Stimulated activated CD4-positive, alpha-beta T cell treated with anti-CD3 and anti-CD28 coated beads, Interleukin-15, amount 100 ng/mL, for 48 hours (primary cell): ENCODE data around the gene EFEMP2.
A peak's percentile ranks its signal among the peaks of the same experiment; 100 is the strongest.

ENCODE experiments used
- DNase-seq, 2 donors: peaks; one replicate each; pipeline ENCODE4 v3.0.0-alpha.2; 2020; ENCODE audit warnings: low read depth in 2 of 2

The EFEMP2 gene

DNA sequence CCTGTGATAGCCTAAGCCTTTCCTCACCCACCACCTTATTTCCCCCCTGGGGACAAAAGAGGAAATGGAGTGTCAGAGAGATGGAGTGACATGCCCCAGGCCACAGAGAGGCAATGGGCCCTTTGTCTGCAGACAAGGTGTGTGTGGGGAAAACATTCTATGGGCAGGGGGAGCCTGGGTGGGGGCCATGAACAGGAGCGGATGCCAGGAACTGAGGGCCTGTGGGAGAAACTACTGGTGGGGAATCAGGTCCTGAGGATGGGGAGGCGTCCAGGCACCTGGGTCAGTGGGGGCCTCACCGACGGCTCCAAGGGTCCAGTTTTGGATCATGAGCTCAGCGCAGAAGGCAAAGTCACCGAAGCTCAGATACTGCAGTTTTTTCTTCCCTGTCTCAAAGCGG lies 12.6 kb upstream of the EFEMP2 start:
- DNase-seq, result no peak

DNA sequence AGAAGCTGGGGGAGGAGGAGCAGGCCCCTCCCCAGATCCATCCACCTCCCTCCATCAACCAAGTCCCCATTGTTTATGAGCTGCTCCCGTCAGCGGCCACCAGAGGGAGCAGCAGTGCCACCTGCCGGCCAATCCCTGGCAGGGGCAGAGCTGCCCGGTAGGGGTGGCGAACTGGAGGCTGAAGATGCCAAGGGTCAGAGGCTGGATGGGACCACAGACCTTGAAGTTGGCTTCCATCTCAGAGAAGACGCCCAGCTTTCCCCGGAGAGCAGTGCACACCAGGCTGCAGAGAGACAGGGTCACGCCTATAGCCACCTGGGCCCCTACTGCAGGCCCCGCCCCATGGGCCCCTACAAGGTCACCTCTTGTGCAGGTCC lies 12.1 kb upstream of the EFEMP2 start:
- DNase-seq, result peak; percentile 65 to 76

DNA sequence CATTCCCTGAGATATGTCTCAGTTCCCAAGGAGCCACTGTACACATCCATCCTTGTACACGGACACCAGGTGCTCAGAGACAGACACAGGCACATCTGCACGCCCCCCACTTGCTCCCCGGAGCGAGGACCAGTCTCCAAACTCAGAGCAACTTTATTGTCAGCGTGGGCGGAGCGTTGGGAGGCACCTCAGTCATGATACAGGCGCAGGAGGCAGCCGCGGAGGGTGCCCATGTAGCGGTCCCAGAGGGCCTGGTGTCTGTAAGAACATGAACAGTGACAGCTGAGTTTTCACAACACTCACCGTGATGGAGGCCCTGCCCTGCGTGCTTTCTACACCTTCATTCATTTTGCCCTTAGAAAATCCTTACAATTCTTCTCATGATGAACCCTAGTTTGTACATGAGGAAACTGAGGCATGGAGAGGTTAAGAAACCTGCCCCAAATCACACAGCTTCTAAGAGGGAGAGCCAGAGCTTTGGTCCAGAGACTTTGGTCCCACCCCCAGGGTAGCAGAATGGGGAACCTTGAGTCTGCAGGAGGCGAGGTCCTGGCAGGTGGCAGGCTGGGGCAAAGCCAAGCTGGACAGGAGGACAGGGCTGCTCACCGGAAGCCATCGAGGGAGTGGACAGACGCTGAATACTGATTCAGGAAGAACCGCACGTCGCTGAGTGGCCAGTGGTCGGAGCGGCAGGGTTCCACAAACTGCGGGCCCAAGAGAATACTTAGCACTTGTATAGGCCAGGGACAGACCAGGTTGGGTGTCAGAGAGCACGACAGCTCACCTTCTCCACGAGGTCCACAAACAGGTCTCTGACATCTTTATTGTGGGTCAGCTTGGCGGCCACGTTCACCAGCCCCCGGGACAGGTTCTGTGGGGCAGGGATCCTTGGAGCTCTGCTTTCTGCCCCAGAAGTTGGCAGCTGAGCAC lies 11.5 kb upstream of the EFEMP2 start:
- DNase-seq, result no peak

DNA sequence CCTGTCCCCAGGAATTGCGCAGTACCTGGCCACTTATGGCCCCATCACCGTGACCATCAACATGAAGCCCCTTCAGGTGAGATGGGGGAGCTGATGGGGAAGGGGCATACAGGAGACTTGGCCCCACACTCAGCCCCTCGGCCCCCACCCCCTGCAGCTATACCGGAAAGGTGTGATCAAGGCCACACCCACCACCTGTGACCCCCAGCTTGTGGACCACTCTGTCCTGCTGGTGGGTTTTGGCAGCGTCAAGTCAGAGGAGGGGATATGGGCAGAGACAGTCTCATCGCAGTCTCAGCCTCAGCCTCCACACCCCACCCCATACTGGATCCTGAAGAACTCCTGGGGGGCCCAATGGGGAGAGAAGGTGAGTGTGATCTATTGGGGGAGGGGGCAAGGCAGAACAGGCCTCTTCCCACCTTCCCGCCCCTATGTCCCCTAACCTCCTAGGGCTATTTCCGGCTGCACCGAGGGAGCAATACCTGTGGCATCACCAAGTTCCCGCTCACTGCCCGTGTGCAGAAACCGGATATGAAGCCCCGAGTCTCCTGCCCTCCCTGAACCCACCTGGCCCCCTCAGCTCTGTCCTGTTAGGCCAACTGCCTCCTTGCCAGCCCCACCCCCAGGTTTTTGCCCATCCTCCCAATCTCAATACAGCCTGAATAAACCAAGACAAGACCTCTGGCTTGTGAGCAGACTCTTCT lies 10.6 kb upstream of the EFEMP2 start:
- DNase-seq, result no peak

DNA sequence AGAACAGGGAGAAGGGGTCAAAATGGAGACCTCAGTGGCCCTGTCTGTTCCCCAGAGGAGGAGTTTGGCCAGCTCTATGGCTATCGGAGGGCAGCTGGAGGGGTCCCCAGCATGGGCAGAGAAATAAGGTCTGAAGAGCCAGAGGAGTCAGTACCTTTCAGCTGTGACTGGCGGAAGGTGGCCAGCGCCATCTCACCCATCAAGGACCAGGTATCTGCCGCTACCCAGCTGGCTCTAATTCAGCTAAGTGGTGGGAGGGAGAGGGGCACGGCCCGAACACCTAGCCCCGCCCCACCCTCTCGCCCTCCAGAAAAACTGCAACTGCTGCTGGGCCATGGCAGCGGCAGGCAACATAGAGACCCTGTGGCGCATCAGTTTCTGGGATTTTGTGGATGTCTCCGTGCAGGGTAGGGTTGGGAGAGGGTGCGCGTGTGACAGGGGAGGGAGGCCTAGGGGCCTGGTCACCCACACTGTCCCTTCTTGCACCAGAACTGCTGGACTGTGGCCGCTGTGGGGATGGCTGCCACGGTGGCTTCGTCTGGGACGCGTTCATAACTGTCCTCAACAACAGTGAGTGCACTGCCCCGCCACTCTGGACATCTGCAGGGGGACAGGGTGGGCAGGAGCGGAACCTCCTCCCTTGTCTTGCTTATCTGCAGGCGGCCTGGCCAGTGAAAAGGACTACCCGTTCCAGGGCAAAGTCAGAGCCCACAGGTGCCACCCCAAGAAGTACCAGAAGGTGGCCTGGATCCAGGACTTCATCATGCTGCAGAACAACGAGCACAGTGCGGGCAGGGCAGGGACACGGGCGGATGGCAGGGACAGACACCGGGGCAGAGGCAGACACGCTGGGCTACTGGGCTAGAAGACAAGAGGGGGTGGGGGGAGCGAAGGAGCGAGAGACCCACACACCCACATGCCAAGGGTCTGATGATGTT lies 9.8 kb upstream of the EFEMP2 start:
- DNase-seq, result no peak

DNA sequence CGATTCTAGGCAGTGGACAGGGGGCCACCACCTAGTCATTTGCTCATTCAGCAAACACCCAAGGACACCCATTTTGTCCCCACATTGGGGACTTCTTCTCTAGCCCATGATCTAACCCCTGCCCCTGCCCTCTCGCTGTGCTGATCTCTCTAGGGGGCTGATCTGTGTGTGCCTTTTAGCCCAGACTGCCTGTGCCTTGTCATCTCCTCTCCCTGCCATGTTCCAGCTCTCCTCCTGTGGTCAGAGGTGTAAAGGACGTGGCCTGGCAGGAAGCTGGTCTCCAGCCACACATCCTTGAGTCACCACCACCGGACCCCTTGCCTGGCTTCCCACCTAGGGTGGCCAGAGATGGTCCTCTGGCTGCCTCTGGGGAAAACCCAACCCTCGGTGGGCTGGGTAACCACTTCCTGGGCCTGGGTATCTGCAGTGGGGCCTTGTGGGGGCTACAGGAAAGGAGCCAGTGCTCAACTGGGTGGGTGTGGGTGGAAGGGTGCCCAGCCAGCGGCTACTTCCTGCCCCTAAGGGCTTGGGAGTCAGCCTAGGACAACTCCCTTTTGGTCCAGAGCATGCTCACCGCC lies 8.3 kb upstream of the EFEMP2 start:
- DNase-seq, result no peak

DNA sequence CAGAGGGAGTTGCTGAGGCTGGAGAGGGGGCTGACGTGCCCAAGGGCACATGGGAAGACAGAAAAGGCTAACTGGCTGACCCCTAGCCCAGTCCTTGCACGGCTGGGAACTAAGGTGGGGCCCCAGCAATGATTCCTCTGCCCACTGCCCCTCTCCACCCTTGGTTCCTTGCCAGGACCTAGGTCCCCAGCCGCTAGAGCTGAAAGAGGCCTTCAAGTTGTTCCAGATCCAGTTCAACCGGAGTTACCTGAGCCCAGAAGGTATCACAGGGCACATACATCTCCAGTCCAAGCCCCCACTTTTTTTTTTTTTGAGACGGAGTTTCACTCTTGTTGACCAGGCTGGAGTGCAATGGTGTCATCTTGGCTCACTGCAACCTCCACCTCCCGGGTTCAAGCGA lies 7.4 kb upstream of the EFEMP2 start:
- no peak for DNase-seq

DNA sequence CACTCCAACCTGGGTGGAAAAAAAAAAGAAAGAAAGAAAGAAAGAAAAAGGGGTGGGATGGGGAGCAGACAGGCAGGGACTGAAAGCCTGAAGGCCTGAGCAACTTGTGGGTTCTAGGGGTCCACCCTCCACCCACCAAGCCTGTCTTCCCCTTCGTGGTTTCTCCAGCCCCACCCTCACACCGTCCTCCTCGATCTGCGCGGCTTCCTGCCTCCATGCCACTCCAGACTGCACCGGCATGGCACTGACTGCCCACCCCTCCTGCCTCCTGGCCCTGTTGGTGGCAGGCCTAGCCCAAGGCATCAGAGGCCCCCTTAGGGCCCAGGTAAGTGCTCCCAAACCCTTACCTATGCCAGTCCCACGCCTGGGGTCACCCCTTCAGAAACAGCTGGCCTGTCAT lies 7.0 kb upstream of the EFEMP2 start, which contains the start of gene CTSW:
Gene CTSW, plus strand, starts transcription at position 221 of the 400 bp plus-strand sequence. Its CDS starts 18 bp downstream, at position 239.
- DNase-seq, result no peak

DNA sequence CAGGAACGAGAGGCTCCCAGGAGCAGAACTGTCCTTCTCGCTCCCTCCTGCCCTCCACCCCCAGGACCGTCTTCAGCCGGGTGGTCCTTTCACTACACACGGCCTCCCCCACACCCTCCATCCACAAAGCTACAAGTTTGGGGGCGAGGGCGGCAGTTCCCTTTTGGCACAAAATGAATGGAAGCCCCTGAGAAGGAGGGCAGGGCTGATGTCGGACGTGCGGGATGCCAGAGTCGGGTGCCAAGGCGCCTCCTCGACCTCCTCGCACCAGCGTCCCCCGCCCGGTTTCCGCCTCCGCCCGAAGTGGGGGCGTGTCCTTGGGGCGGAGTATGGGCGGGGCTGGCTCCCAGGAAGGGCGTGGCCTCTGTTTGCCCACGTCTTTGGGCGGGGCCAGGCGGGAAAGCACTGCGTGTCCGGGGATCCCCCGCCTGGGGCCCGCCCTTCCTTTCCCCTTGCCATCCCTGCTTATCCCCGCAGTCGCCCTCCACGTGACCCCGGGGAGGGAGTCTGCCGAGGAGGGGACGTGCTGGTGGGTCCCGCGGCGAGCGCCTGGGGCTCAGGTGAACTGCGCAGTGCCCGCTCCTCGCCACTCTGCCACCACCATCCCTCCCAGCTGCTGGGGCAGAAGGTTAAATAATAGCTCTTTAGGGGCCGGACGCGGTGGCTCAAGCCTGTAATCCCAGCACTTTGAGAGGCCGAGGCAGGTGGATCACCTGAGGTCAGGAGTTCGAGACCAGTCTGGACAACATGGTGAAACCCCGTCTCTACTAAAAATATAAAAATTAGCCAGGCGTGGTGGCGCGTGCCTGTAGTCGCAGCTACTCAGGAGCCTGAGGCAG lies 937 bp upstream of the EFEMP2 start:
- DNase-seq, result peak; percentile 88 to 94

DNA sequence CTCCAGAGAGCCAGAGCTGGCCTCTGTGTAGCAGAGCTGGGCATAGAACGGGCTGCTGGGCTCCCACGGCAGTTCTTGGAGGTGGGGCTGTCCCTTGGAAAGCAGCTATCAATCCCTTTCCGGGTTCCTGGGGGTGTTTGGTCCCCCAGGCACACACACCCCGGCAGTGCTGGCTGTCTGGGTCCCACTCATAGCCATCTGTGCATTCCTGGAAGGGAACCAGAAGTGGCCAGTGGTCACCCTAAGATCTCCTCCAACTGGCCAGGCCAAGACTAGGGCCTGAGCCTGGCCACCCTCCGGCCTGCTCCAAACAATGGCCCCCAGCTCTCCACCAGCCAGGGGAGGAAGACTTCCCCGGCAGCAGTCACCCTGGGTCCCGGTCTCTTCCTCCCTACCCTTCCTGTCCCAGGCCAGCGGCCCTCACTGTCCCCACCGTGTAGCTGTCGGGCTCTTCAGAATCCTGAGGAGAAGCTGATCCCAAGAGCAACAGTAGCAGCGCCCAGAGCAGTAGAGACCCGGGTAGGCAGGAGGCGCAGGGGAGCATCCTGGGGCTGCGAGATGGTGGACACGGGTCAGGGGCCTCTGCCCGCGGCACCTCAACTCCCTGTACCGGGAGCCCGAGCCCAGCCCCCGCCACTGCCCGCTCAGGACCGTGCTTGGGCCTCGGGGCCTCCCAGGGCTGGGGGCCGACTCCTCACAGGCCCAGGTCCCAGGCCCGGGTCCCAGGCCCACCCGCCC lies 620 bp downstream of the EFEMP2 start:
- DNase-seq, result no peak

DNA sequence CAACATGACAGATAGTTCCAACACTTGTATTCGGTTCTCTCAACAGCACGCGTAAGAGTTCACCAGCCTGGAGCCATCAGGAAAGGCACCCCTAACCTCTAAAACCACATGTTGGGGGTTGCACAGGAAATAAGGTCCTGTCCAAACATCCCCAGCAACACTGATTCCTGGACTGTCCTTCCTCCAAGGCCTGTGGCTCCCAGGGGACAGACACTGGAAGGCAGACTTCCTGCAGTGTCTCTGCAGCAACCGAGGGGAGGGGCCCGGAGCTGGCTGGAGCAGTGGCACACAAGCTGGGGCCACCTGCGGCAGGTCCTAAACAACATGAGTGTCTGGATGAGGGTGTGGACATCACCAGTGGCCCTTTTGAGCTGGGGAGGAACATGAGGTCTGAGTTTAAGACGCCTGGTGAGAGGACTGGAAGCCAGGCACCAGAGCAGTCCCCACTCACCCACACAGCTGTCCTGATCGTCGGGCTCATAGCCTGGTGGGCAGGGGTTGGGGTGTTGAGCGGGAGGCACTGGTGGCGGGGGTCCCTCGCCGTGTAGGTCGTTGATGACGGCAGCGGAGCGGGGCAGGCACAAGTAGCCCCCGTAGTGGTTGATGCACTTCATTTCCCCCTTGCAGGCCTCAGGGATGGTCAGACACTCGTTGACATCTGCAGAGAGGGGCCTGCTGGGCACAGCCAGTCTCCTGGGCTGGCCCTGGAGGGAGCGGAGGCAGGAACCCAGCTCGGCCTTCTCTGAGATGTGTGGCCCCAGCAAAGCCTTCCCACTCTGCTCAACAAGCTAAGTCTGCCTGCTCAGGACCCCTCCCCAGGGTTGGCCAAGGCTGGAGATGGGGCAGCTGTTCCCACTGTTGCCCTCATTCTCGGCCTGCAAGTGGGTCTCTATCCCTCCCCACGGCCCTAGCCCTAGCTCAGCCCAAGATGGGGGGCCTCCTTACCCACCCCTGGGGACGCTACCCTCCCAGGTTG lies 1.6 kb downstream of the EFEMP2 start:
- DNase-seq, result no peak

DNA sequence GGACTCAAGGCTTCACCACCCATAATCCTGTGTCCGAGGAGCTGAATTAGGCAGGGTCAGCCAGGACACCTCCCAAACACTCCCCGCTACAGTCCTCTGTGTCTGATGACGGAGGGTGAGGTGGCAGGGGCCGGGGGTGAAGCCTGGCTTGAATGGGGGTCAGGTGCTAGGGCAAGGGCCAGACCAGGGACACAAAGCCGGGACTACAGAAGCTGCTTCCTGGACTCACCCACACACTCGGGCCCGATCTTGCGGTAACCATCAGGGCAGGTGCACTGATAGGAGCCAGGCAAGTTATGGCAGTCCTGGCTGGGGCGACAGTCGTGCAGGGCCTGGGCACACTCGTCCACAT lies 2.3 kb downstream of the EFEMP2 start:
- no peak for DNase-seq

DNA sequence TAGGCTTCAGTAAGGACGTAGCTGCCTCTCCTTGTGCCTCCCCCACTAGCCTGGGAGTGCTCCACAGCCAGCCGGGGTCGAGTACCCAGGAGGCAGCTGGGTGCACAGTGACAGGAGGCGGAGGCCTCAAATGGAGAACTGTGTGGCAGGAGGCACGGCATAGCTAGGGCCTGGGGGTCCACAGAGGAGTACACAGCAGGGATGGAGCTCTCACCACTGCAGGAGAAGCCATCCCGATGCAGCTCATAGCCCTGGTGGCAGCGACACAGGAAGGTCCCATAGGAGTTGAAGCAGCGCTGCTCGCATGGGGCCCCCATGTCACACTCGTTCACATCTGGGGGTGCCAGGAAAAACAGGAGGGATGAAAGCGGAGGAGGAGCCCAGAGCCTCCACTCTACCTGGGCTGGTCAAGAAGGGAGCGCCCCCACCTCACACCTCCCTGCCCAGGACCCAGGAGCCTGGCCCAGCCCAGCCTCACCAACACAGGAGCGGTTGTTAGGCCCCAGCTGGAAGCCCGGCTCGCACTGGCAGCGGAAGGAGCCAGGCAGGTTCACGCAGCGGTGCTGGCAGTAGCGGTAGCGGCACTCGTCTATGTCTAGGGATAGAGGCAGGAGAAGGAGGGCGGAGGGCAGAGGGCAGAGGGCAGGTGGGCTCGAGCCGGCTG lies 2.8 kb downstream of the EFEMP2 start:
- DNase-seq, result no peak

DNA sequence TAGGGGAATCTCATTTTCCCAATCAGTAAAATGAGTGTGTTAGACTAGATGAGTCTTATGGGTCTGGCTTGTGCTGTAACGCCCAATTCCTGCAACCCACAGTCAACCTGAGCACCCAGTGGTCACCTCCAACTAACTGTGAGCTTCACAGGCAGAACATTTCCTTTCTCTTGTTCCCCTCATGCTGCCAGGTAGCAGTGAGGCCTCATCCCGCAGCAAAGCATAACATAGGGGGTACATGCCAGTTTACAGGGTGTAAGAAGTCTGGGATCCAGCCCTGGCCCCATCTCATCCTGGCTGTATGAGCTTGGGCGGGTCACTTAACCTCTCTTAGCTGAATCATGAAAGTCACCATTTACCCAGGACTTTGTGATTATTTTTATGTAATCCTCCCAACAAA lies 3.7 kb downstream of the EFEMP2 start:
- DNase-seq, result no peak

DNA sequence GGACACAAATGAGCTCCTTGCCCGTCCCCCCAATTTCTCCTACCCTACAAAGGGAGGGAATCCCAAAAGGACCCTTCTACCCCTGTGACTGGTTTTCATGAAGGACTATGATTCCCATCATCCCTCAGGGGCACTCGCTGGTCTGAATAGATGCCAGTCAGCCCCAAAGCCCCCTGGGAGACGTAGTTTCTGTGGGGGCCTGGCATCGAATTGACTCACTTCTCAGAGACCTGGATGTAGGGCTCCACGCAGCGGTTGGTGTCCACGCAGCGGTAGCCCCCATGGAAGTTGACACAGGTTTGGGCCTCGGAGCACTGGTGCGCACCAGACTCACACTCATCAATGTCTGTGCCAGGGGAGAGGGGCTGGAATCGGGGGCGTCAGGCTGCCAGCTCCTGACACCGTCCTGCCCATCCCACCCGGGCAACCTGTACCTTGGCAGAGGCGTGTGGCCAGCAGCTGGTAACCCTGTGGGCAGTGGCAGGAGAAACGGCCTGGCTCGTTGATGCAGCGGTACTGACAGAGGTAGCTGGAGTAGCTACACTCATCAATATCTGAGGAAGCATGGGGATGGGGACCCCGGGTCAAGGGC lies 4.4 kb downstream of the EFEMP2 start:
- no peak for DNase-seq

DNA sequence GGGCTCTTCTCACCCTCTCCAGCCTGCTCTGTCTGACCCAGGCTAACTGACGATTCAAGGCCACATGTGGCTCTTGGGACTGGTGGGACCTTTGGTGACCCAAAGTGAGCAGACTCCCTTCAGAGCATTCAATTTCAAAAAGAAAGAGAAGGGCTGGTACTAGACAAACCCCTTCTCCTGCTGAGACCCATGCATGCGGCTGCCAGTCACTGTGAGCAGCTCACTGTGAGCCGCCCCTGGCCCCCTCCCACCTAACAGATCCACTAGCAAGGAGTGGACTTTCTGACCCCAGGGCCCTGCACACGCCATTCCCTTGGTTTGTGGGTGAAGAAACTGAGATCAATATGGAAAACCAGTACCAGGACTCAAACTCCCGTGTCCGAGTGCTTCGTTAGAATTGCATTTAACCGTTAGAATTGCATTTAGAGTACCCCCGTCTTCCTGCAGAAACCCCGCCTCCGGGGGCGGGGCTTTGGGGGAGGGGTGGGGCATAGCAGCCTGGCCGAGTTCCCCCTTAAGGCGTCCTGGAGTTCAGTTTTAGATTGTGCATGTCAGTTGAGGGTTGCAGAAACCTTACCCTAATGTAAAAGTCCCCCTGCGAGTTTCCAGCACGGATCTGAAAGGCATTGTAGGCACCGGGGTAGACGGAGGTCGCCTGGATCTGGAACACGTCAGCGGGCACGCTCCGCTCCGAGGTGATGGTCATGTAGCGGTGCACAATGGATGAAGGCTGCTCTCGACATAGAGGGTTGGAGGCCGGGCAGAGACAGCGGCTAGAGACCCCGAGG lies 5.1 kb downstream of the EFEMP2 start:
- DNase-seq, result no peak
